Activated CD4-positive, alpha-beta T cell treated with anti-CD3 and anti-CD28 coated beads, Interleukin-2, amount 50 U/mL, for 48 hours (primary cell): ENCODE measurements around the gene CCDC86.

ENCODE experiments used
- DNase-seq, 2 experiments: peaks; one replicate each; pipeline ENCODE4 v3.0.0-alpha.2; 2020

CCDC86 gene

DNA sequence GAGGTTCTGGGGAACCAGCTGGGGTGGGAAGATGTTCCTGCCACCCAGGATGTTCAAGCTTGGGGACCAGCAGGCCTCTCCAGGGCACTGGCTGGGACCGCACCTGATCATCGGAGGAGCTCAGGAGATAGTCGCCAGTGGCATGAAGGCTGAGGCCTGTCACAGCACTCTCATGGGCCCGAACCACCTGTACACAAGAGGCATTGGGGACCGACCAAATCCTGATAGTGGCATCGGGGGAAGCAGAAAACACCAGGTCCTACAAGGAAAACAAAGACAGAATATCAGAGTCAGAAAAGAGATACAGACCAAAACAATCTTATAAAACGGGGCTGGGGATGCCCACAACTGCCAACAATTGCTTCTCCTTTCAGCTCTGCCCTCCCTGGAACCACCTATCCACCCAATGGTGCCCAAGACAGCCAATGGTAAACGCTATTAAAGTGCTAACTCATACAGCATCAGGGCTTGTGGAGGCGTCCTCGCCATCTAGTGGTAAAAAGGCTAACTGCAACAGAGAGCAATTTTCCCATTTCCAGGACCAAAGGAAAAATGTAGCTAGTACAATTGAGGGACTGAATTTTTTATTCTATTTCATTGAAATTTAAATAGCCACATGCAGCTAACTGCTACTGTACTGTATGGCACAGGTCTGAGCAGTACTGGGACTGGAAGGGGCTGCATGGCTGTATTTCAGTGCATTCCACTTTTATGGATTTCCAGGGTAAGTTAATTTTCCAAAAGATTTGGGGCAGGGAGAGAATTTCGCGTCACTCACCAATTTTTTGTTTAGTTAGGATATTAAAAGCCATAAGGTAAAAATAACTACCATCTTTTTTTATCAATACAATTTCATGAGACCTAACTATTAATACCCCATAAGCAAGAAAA, 57.4 kb downstream of the CCDC86 start:
- DNase-seq: no peak

GRCh38 chr11:60899977-60900376, 58.1 kb downstream of the CCDC86 start:
- DNase-seq: no peak
